HG03571 (cell line): Measurements from ENCODE around the gene ENPP7.

Source experiments
- ATAC-seq: cut with Tn5 transposase; IDR thresholded peaks from one replicate; pipeline ENCODE4 v1.9.1; 2021; ENCODE audit not compliant: unreplicated experiment

Gene ENPP7

DNA sequence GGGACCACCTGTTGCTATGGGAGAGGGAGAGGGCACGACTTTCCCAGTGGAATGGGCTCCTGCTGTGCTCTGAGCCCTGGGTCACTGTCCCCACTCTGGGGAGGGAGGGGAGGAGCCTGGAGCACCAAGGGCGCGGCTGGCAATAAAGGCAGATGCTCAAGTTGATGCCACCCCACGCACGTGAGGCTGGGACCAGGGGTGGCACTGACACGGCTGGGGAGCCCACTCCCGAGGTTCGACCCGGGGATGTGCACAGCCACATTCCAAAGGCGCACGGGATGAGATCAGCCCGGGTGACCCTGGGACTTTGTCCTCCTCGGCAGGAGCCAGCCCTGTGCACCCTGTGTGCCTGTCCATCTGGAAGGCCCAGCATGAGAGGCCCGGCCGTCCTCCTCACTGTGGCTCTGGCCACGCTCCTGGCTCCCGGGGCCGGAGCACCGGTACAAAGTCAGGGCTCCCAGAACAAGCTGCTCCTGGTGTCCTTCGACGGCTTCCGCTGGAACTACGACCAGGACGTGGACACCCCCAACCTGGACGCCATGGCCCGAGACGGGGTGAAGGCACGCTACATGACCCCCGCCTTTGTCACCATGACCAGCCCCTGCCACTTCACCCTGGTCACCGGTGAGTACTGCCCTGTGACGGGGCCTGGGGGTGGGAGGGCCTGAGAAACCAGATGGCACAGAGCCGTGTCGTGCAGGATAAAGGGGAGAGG lies at the start of gene ENPP7:
TSS of gene ENPP7 (plus strand) at position 175 of the 715 bp plus-strand sequence. CDS start at position 372, 197 bp downstream.
- ATAC-seq: no peak

- ATAC-seq: no peak
Observed at GRCh38 chr17:79681101-79681621, 49.6 kb upstream of the ENPP7 start.

DNA sequence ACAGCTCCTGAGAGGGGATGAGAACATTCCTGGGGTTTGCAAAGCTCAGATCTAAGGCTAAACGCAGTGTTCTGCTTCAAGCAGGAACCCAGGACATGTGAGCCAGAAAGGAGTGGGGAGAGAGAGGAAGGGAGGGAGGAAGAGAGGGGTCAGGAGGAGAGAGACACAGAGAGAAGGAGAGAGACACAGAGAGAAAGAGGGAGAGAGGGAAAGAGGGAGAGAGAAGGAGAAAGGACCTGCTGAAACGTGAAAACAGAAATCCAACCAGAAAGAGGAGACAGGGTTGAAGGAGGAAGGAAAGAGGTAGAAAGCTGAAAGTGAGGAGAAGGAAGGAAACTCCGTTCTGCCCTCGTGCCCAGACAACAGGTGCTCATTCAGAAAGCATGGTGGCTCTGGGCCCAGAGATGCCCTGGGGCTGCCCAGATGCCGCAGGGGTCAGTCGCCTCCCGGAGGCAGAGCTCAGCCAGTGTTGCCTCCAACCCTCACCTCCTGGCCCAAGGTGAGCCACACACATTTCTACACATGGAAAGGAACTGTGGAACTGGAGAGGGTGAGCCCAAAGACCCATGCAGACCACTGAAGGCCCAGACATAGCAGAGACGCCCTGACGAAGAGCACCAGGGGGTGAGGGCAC lies 49.0 kb upstream of the ENPP7 start:
- no peak for ATAC-seq

DNA sequence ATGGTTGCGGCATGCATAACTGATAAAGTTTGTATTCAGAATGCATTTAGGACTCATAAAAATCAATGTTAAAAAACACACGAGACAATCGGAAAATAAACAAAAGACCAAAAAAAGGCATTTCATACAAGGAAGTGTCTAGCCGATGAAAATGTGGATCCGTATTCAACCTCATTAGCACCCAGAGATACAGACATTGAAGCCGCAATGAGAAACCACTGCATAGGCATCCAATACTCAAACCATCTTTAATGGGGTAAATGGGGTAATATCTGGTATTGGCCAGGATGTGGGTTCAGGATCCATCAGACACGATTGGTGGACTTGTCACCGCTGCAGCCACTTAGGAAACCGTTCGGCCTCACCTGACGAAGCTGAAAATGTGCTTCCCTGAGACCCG lies 47.4 kb upstream of the ENPP7 start:
- no peak for ATAC-seq

GRCh38 chr17:79684132-79684985 lies 46.4 kb upstream of the ENPP7 start:
- ATAC-seq: no peak

- ATAC-seq: no peak
Observed at GRCh38 chr17:79685121-79685520, 45.6 kb upstream of the ENPP7 start.

- no peak for ATAC-seq
Observed at GRCh38 chr17:79686476-79686875, 44.3 kb upstream of the ENPP7 start.

- no peak for ATAC-seq
Observed at GRCh38 chr17:79690466-79690865, 40.3 kb upstream of the ENPP7 start.

DNA sequence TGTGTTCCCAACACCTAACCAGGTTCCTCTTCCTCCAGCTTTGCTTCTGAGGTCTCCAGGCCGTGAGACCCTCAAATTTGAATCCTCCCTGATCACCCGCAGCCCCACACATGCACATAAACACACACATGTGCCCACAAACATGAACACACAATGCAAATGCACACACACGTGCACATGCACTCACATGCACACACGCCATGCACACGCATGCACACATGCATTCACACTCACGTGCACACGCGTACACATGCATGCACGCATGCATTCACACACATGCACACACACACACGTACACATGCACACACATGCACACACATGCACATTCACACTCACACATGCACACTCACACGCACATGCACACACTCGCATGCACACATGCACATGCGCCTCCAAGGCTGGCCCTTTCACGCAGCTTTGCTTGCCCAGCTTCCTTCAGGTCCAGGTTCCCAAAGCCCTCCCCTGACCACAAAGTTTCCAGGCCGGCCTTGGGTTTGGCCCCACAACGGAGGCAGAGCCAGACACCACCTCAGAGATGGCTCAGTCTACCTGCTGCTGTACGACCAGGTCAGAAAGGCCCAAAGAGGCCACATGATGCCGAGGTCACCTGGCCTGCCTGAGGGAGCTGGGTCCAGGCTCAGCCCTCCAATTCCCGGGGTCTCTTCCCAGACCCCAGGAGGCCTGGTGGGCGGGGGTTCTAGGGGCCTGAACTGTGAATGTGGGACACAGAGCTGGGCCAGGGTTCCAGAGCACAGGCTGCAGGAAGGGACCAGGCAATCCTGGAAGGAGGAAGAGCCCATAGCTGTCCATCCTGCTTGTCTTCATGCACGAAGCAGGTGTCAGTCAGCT lies 39.5 kb upstream of the ENPP7 start:
- no peak for ATAC-seq

- ATAC-seq: no peak
Observed at GRCh38 chr17:79691931-79692330, 38.8 kb upstream of the ENPP7 start.

DNA sequence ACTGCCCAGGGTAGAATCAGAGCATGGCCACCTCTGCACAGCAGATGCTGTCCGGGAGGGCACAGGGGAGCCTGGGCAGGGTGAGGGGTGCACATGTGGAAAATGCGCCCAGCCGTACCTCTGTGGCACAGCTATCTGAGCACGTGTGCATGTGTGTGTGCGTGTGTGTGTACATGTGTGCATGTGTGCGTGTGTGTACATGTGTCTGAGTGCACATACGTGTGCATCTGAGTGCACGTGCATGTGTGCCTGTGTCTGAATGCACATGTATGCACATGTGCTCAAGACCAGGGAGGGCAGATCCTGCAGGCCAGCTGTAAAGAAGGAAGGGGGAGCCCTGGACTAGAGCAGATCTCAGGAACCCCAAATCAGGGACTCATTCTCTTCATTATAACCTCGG lies 37.3 kb upstream of the ENPP7 start:
- no peak for ATAC-seq

DNA sequence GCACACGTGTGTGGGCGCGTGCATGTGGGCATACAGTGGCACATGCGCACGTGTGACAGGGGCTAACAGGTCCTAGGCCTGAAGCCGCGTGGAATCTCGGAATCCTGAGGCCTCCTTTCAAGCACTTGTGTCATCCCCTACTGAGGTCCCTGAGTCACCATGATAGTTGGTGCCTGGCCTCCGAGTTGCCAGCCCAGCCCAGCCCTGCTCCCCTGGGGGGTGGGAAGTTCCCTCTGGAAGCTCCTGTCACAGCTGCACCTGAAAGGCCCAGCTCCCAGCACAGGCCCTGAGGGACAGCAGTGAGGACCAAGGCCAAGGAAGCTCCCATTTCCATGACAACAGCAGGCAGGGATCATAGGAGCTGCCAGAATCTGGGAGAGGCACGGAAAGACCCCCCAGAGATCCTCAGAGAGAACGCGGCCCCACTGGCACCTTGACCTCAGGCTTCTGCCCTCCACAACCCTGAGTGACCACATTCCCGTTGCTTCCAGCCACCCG lies 35.4 kb upstream of the ENPP7 start:
- ATAC-seq: no peak

- no peak for ATAC-seq
Observed at GRCh38 chr17:79695797-79696609, 34.7 kb upstream of the ENPP7 start.

- no peak for ATAC-seq
Observed at GRCh38 chr17:79696610-79696982, 34.1 kb upstream of the ENPP7 start.

- ATAC-seq: no peak
Observed at GRCh38 chr17:79698146-79698846, 32.4 kb upstream of the ENPP7 start.

DNA sequence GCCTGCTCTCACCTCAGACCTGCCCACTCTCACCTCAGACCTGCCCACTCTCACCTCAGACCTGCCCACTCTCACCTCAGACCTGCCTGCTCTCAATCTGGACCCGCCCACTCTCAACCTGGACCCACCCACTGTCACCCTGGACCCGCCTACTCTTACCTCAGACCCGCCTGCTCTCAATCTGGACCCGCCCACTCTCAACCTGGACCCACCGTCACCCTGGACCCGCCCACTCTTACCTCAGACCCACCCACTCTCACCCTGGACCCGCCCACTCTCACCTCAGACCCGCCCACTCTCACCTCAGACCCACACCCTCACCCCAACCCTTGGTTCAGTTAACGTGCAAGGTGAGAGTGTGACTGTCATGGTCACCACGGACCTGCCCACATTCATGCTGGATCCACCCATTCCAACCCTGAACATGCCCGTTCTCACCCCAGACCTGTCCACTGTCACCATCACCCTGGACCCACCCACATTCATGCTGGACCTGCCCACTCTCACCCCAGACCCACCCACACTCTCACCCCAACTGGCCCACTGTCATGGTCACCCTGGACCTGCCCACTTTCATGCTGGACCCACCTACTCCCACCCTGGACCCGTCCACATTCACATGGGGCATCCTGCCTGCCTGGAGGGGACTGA lies 31.2 kb upstream of the ENPP7 start:
- no peak for ATAC-seq

GRCh38 chr17:79700592-79700991 lies 30.2 kb upstream of the ENPP7 start:
- no peak for ATAC-seq

GRCh38 chr17:79702034-79702433 lies 28.7 kb upstream of the ENPP7 start:
- ATAC-seq: no peak
